ENCODE results near the gene CHCHD6. TPM values are rescaled to one million over a fixed set of nuclear protein-coding genes. Genes with fewer than 3 reads are reported as not detected.
"Not testable (repeated sequence)": the region's sequence is repeated elsewhere in the genome, so short reads cannot be mapped to it uniquely, and the experiment has no call there.

CHCHD6 gene
- total RNA-seq, 8 experiments from 2014 or later, result 13.9 to 71.2 (median 45.4) TPM

DNA sequence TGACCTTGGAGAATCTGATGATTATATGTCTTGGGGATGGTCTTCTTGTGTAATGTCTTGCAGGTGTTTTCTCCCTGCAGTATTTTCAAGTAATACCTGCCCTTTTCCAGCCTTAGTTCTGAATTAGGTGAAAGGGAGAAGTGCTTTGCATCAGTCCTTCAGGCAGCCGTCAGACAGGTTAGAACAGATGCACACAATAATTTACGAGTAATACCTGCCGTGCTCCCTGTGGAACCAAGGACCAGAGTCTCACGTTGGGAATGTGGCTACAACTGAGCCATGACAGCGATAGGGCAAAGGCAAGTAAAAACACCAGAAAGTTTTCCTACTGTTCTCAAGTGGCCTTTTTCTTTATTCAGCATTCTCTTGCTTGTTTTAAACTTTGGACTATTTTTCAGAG, 69.1 kb downstream of the CHCHD6 start:
- no peaks in the 10 kb centered on the region for H3K4me1 ChIP-seq (replicated peaks in 1 of 2)
- H3K4me3 ChIP-seq, result no peak overlapping the region
- no peak for ATAC-seq (replicated peaks in 6 of 8)
- 84 to 100% (median 92%) methylated on average over 2 to 5 of the region's 5 CpGs; no CpG with 5 or more reads in 1 of the 10 experiments for WGBS, 10 experiments
- in situ Hi-C loops (cut with MboI; ENCODE audit: low pct_unique_long_range_greater_than_20kb in 2 of 9, low sequenced_read_pairs in 9 of 9, unreplicated experiment in 9 of 9), result loop anchor here in 6 of 9 experiments (25.0 kb wide), 3 partner anchors 189 to 689 kb away; partner anchors contain the start of gene PLXNA1 (in 1 of the 6)
- no peak overlapping the region for H3K27ac ChIP-seq

DNA sequence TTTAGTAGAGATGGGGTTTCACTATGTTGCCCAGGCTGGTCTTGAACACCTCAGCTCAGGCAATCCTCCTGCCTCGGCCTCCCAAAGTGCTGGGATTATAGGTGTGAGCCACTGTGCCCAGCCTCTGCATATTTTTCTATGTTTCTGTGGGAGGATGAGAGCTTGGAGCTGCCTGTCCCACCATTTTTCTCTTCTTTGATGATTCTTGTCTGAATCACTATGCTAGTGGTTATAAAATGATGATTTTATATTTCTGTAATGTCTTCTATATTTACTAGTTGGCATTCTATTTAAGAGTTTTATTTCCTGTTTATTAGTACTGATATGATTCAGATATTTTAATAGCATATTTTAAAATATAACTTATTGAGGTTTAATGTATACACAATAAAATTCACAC, 69.7 kb downstream of the CHCHD6 start:
- no peak for ATAC-seq (replicated peaks in 6 of 8)
- 83% methylated on average over 1 of the region's 1 CpG; no CpG with 5 or more reads in 6 of the 10 experiments for WGBS, 10 experiments
- H3K27ac ChIP-seq, result no peak overlapping the region
- H3K4me3 ChIP-seq, result no peak overlapping the region
- H3K4me1 ChIP-seq (replicated peaks in 1 of 2), result no peaks in the 10 kb centered on the region
- in situ Hi-C loops (cut with MboI; ENCODE audit: low pct_unique_long_range_greater_than_20kb in 2 of 9, low sequenced_read_pairs in 9 of 9, unreplicated experiment in 9 of 9), result loop anchor here in 6 of 9 experiments (25.0 kb wide), 3 partner anchors 189 to 689 kb away; partner anchors contain the start of gene PLXNA1 (in 1 of the 6)

DNA sequence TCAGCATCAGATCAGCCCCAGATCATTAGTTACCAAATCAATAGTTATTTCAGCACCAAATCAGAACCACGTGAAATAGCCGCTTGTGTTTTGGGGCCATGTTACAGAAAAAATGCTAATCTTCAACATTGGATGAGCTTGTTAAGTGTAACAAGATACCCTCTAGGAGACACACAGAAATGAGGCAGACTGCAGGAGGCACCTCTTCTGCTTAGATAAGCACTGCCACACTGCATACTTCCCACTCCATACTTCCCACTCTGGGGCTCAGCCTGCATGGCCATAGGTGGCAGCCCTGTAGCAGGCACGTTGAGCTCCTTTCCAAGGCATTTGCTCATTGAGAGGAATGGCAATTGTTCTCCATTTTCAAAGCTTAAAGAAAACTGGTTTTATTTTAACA, 73.3 kb downstream of the CHCHD6 start:
- Histone ChIP-seq H3K27ac (no peak overlapping the region), H3K4me1 (replicated peaks in 1 of 2) (peaks cover 0 to 5% of the 10 kb centered on the region in 2 donors), H3K4me3 (no peak overlapping the region)
- 0 to 100% (median 80%) methylated on average over 1 to 3 of the region's 3 CpGs; no CpG with 5 or more reads in 1 of the 10 experiments for WGBS, 10 experiments
- no peak for ATAC-seq (replicated peaks in 6 of 8)
- in situ Hi-C loops (cut with MboI; ENCODE audit: low pct_unique_long_range_greater_than_20kb in 2 of 9, low sequenced_read_pairs in 9 of 9, unreplicated experiment in 9 of 9), result no loop called here

DNA sequence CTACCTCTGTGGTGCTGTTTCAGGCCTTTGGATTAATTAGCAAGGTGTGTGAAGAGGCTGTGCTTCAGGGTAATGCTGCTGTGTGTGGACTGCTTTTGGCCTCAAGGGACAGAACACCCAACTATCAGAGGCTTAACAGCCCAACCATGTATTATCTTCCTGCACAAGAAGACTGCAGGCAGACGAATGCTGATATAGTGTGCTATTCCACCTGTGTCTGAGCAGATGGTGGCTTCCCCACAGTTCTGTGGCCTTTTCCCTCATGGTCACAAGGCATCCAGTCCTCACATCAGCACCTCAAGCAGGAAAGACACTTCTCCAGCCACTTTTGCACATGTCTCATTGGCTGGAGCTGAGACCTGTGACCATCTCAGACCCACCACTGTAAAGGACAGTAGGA, 76.6 kb downstream of the CHCHD6 start:
- no peak overlapping the region for H3K27ac ChIP-seq
- no peak overlapping the region for H3K4me3 ChIP-seq
- ATAC-seq (replicated peaks in 6 of 8), result no peak
- H3K4me1 ChIP-seq (replicated peaks in 1 of 2), result peaks cover 0 to 5% of the 10 kb centered on the region in 2 donors
- in situ Hi-C loops (cut with MboI; ENCODE audit: low pct_unique_long_range_greater_than_20kb in 2 of 9, low sequenced_read_pairs in 9 of 9, unreplicated experiment in 9 of 9), result no loop called here
- 100% methylated on average over 1 of the region's 1 CpG; no CpG with 5 or more reads in 9 of the 10 experiments for WGBS, 10 experiments

DNA sequence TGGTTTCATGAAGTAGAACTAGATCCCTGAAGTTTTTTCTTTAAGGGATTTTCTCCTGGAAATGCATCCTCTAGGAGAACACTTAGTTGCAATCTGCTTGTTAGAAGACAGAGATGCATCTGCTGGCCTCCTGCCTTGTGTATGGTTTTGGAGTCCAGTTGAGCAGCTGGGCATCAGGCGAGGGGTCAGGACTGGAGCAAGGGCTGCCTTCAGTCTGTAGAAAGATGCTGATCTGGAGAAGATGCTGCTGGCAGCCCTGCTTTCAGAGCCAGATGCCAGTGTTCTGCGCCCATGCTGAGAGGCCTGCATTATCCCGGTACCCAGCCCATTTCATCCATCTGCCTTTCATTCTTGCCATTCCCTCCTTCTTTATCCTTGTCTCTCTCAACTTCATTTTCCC, 77.4 kb downstream of the CHCHD6 start:
- Histone ChIP-seq H3K27ac (no peak overlapping the region), H3K4me3 (no peak overlapping the region), H3K4me1 (replicated peaks in 1 of 2) (peaks cover 0 to 5% of the 10 kb centered on the region in 2 donors)
- ATAC-seq (replicated peaks in 6 of 8), result peak in 1 of 8 experiments; percentile 5
- 0 to 100% (median 83%) methylated on average over 1 to 2 of the region's 3 CpGs; no CpG with 5 or more reads in 3 of the 10 experiments for WGBS, 10 experiments
- in situ Hi-C loops (cut with MboI; ENCODE audit: low pct_unique_long_range_greater_than_20kb in 2 of 9, low sequenced_read_pairs in 9 of 9, unreplicated experiment in 9 of 9), result no loop called here

DNA sequence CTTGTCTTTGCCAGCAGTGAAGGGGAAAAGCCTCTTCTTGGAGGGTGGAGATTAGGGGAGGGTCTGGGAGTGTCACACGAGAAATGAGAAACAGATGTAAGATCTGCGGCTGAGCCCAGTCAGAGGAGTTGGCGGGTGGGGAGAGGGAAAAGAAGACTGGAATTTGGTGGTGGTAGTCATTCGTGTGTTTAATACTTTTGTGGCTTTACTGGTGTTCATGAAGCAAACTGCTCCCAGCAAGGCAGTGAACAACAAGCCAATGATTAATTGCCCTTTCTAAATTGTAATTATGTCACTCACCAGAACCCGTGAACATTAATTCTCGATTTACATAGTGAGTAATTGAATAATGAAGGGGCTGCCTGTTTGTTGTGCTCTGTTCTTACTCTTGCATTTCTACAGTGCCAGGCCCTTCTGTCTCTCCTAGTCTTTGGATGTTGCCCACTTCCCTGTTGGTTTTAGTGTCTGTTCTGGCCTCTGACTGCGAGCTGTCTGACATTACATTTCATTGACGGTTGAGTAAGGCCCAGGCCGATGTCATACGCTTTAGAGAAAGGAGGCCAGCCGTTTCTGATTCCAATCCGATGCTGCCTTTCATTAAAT, 78.0 kb downstream of the CHCHD6 start:
- WGBS, 10 experiments, result 0 to 92% (median 73%) methylated on average over 1 to 12 of the region's 12 CpGs
- in situ Hi-C loops (cut with MboI; ENCODE audit: low pct_unique_long_range_greater_than_20kb in 2 of 9, low sequenced_read_pairs in 9 of 9, unreplicated experiment in 9 of 9), result no loop called here
- H3K4me3 ChIP-seq, result no peak overlapping the region
- no peak overlapping the region for H3K27ac ChIP-seq
- peak; percentile 39 to 89 (median 66) for ATAC-seq (replicated peaks in 6 of 8)
- peaks cover 0 to 5% of the 10 kb centered on the region in 2 donors for H3K4me1 ChIP-seq (replicated peaks in 1 of 2)

DNA sequence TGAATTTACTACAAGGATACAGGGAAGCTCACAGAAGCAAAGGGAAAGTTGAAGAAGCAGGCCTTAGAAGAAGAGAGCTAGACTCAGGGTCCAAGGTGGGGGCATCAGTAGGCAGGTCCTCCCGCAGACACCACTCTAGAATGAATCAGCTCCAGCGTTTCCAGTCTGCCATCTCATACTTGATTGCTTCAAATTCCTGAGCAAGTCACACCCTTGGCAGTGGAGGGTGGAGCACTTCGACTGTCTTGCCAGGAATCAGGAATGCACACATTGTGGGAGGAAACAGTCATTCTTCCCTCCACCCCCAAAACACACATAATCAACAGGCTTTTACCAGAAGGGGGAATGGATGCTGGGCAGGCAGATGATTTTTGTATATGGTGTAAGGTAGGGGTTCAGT, 78.5 kb downstream of the CHCHD6 start:
- in situ Hi-C loops (cut with MboI; ENCODE audit: low pct_unique_long_range_greater_than_20kb in 2 of 9, low sequenced_read_pairs in 9 of 9, unreplicated experiment in 9 of 9), result no loop called here
- peak in 7 of 8 experiments; percentile 14 to 92 (median 38) for ATAC-seq (replicated peaks in 6 of 8)
- Histone ChIP-seq H3K4me3 (no peak overlapping the region), H3K27ac (no peak overlapping the region), H3K4me1 (replicated peaks in 1 of 2) (peaks cover 0 to 5% of the 10 kb centered on the region in 2 donors)
- WGBS, 10 experiments, result 0 to 100% (median 86%) methylated on average over 1 to 2 of the region's 3 CpGs; no CpG with 5 or more reads in 4 of the 10 experiments

DNA sequence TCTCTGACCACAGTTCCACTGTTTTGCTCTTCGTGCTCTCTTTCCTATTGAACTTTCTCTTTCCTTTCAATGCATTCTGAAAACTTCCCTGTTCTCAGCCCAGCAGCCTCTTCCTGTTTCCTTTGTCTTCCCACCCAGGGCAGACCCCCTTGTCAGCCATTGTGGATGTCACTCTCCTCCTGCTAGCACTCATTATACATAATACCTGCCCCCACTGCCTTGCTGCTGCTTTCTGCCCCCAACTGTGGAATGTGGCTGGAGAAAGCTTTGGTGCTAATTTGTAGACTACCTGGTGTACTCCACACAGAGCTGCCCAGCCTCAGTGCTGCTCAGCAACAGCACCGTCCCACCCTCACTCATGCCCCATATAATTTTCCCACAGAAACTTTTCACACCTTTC, 80.2 kb downstream of the CHCHD6 start:
- H3K4me3 ChIP-seq, result no peak overlapping the region
- in situ Hi-C loops (cut with MboI; ENCODE audit: low pct_unique_long_range_greater_than_20kb in 2 of 9, low sequenced_read_pairs in 9 of 9, unreplicated experiment in 9 of 9), result no loop called here
- no peak overlapping the region for H3K27ac ChIP-seq
- peaks cover 0 to 5% of the 10 kb centered on the region in 2 donors for H3K4me1 ChIP-seq (replicated peaks in 1 of 2)
- ATAC-seq (replicated peaks in 6 of 8), result no peak
- WGBS, 10 experiments, result 0 to 100% (median 89%) methylated on average over 1 to 2 of the region's 2 CpGs; no CpG with 5 or more reads in 3 of the 10 experiments

DNA sequence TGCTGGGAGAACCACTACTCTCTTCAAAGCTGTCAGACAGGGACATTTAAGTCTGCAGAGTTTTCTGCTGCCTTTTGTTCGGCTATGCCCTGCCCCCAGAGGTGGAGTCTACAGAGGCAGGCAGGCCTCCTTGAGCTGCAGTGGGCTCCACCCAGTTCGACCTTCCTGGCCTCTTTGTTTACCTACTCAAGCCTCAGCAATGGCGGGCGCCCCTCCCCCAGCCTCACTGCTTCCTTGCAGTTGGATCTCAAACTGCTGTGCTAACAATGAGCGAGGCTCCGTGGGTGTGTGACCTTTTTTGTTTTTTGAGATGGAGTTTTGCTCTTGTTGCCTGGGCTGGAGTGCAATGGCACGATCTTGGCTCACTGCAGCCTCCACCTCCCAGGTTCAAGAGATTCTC, 87.3 kb downstream of the CHCHD6 start:
- ATAC-seq (replicated peaks in 6 of 8); in situ Hi-C loops (cut with MboI; ENCODE audit: low pct_unique_long_range_greater_than_20kb in 2 of 9, low sequenced_read_pairs in 9 of 9, unreplicated experiment in 9 of 9); H3K4me3 ChIP-seq; H3K4me1 ChIP-seq (replicated peaks in 1 of 2); H3K27ac ChIP-seq: not testable (repeated sequence)
- 40 to 100% (median 70%) methylated on average over 1 to 5 of the region's 7 CpGs; no CpG with 5 or more reads in 7 of the 10 experiments for WGBS, 10 experiments

DNA sequence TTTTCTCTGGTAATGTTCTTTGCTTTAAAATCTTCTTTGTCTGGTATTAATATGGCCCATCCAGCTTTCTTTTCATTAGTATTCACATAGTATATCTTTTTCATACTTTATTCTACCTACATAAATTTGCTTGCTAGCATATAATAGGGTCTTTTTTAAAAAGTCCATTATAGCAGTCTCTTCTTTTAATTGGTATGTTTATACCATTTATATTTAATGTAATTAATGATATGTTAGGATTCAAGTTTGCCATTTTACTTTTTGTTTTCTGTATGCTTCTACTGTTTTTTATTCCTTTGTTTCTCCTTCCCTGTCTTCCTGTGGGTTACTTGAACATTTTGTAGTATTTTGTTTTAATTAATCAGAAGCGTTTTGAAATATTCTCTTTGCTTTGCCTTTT, 89.0 kb downstream of the CHCHD6 start:
- no peak for ATAC-seq (replicated peaks in 6 of 8)
- in situ Hi-C loops (cut with MboI; ENCODE audit: low pct_unique_long_range_greater_than_20kb in 2 of 9, low sequenced_read_pairs in 9 of 9, unreplicated experiment in 9 of 9), result no loop called here
- H3K4me1 ChIP-seq (replicated peaks in 1 of 2), result no peaks in the 10 kb centered on the region
- no peak overlapping the region for H3K27ac ChIP-seq
- no peak overlapping the region for H3K4me3 ChIP-seq
- 67 to 100% (median 98%) methylated on average over 1 of the region's 1 CpG; no CpG with 5 or more reads in 2 of the 10 experiments for WGBS, 10 experiments

DNA sequence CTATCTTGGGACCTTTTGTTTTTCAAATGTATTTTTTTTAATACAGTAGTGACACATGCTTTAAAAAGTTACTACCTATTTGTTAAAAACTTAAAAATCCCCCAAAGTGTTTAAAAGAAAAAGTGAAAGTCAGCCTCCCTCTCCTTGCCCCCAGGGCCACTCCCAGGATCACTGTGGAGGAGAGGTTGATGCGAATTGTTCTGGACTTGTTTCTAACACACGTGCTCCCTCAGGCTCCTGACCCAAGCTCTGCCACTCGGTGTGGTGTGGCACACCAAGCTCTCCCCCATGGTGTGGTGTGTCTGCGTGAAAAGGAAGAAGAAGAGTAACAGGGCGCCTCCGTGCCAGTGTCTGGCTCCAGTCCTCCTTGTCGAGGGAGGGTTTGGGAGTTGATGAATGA, 93.5 kb downstream of the CHCHD6 start:
- WGBS, 10 experiments, result 76 to 89% (median 83%) methylated on average over 4 to 7 of the region's 7 CpGs; no CpG with 5 or more reads in 7 of the 10 experiments
- in situ Hi-C loops (cut with MboI; ENCODE audit: low pct_unique_long_range_greater_than_20kb in 2 of 9, low sequenced_read_pairs in 9 of 9, unreplicated experiment in 9 of 9), result no loop called here
- Histone ChIP-seq H3K4me1 (replicated peaks in 1 of 2) (no peaks in the 10 kb centered on the region), H3K27ac (no peak overlapping the region), H3K4me3 (no peak overlapping the region)
- peak in 2 of 8 experiments; percentile 28 to 44 for ATAC-seq (replicated peaks in 6 of 8)

DNA sequence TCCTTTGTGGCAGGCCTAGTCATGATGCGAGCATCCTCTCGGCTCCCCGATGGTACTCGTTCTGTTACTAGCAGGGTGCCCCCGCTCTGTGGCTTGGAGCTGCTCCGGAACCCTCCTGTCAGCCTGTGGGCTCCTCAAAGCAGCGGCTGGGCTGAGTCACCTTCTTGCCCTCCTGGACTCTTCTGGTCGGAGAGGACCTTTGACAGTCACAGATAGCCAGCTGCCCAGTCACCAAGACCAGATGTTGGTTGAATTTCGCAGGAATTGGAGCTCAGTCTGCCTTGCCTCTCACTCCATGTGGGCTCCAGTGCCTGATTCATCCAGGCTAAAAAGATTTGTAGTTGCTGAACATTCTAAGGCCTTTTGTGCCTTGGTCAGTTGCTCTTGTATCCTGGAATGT, 94.5 kb downstream of the CHCHD6 start:
- no peaks in the 10 kb centered on the region for H3K4me1 ChIP-seq (replicated peaks in 1 of 2)
- in situ Hi-C loops (cut with MboI; ENCODE audit: low pct_unique_long_range_greater_than_20kb in 2 of 9, low sequenced_read_pairs in 9 of 9, unreplicated experiment in 9 of 9), result no loop called here
- no peak for ATAC-seq (replicated peaks in 6 of 8)
- 80 to 100% (median 90%) methylated on average over 1 to 8 of the region's 9 CpGs; no CpG with 5 or more reads in 4 of the 10 experiments for WGBS, 10 experiments
- no peak overlapping the region for H3K27ac ChIP-seq
- H3K4me3 ChIP-seq, result no peak overlapping the region

DNA sequence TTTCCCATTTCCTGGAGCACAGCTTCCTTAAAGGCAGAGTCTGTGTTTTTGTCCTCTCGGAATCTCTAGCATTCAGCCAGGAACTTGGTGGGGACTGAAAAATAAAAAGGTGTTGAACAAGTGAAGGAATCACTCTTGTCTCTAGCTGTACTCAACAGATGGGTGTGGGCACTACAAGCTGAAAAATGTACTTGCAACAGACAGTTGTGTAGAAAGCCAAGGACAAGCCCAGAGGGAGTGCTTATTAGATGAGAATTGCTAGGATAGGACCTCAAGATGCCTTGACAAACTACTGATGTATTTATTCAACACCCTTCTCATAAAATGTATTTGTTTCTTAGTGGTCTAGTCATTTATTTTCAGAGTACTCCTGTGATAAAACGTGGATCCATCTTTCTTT, 95.1 kb downstream of the CHCHD6 start:
- Histone ChIP-seq H3K27ac (no peak overlapping the region), H3K4me1 (replicated peaks in 1 of 2) (no peaks in the 10 kb centered on the region), H3K4me3 (no peak overlapping the region)
- ATAC-seq (replicated peaks in 6 of 8), result peak in 2 of 8 experiments; percentile 42 to 71
- in situ Hi-C loops (cut with MboI; ENCODE audit: low pct_unique_long_range_greater_than_20kb in 2 of 9, low sequenced_read_pairs in 9 of 9, unreplicated experiment in 9 of 9), result no loop called here
- 80 to 100% (median 90%) methylated on average over 1 to 2 of the region's 2 CpGs; no CpG with 5 or more reads in 2 of the 10 experiments for WGBS, 10 experiments

DNA sequence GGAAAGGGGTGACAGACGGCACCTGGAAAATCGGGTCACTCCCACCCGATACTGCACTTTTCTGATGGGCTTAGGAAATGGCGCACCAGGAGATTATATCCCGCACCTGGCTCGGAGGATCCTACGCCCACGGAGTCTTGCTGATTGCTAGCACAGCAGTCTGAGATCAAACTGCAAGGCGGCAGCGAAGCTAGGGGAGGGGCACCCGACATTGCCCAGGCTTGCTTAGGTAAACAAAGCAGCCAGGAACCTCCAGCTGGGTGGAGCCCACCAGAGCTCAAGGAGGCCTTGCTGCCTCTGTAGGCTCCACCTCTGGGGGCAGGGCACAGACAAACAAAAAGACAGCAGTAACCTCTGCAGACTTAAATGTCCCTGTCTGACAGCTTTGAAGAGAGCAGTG, 97.3 kb downstream of the CHCHD6 start:
- 94 to 98% methylated on average over 3 to 8 of the region's 11 CpGs; no CpG with 5 or more reads in 8 of the 10 experiments for WGBS, 10 experiments
- ATAC-seq (replicated peaks in 6 of 8); H3K4me3 ChIP-seq; in situ Hi-C loops (cut with MboI; ENCODE audit: low pct_unique_long_range_greater_than_20kb in 2 of 9, low sequenced_read_pairs in 9 of 9, unreplicated experiment in 9 of 9); H3K27ac ChIP-seq; H3K4me1 ChIP-seq (replicated peaks in 1 of 2): not testable (repeated sequence)

Measured in motor neuron (in vitro differentiated cells).